Skin of body (tissue), 2 donors: ENCODE data around the gene PRKD2. TPM values are rescaled to one million over a fixed set of nuclear protein-coding genes. Genes with fewer than 3 reads are reported as not detected.
"Not testable (repeated sequence)": the region's sequence is repeated elsewhere in the genome, so short reads cannot be mapped to it uniquely, and the experiment has no call there.

Source experiments
- DNase-seq: peaks from one replicate; lab custom pipeline; 2025; lab: John Stamatoyannopoulos, UW
- total RNA-seq: library from RNA; depleted of rRNA; stranded (reverse); fragments of >200 nt; gene quantifications from one replicate; pipeline ENCODE4 v1.2.3, GENCODE V29; 2014

Gene PRKD2
- total RNA-seq, result 26.2 TPM

GRCh38 chr19:46717034-46717715, at the start of gene PRKD2:
Gene PRKD2, minus strand, starts transcription at chr19:46717114. Its CDS starts 744 bp downstream, at chr19:46716370.
- DNase-seq, result peak; percentile 82

GRCh38 chr19:46764817-46765291, 47.9 kb upstream of the PRKD2 start:
- no peak for DNase-seq

GRCh38 chr19:46762245-46762890, 45.5 kb upstream of the PRKD2 start:
- DNase-seq, result no peak

GRCh38 chr19:46761418-46761831, 44.5 kb upstream of the PRKD2 start:
- DNase-seq, result peak; percentile 75

- DNase-seq, result not testable (repeated sequence)
Observed at GRCh38 chr19:46760897-46761296, 44.0 kb upstream of the PRKD2 start.

GRCh38 chr19:46760363-46760762, 43.4 kb upstream of the PRKD2 start:
- DNase-seq, result no peak

- DNase-seq, result peak; percentile 64
Observed at GRCh38 chr19:46759817-46760333, 43.0 kb upstream of the PRKD2 start.

- no peak for DNase-seq
Observed at GRCh38 chr19:46759206-46759605, 42.3 kb upstream of the PRKD2 start.

- DNase-seq, result no peak
Observed at GRCh38 chr19:46756544-46756888, 39.6 kb upstream of the PRKD2 start.

- DNase-seq, result no peak
Observed at GRCh38 chr19:46755853-46756543, 39.1 kb upstream of the PRKD2 start.

- DNase-seq, result no peak
Observed at GRCh38 chr19:46755077-46755852, 38.4 kb upstream of the PRKD2 start.

- DNase-seq, result no peak
Observed at GRCh38 chr19:46753420-46754155, 36.7 kb upstream of the PRKD2 start.

- DNase-seq, result no peak
Observed at GRCh38 chr19:46748325-46749109, 31.6 kb upstream of the PRKD2 start.

- peak; percentile 16 for DNase-seq
Observed at GRCh38 chr19:46746281-46747057, 29.6 kb upstream of the PRKD2 start, which contains the start of gene STRN4. Gene STRN4, minus strand, starts transcription at chr19:46746450. Its CDS starts 20 bp downstream, at chr19:46746430.

GRCh38 chr19:46745521-46746280, 28.8 kb upstream of the PRKD2 start, which contains the start of gene FKRP:
Gene FKRP, plus strand, starts transcription at chr19:46746057. Its CDS starts 9,394 bp downstream, at chr19:46755451.
- no peak for DNase-seq

GRCh38 chr19:46745030-46745429, 28.1 kb upstream of the PRKD2 start:
- DNase-seq, result no peak

- no peak for DNase-seq
Observed at GRCh38 chr19:46744005-46744691, 27.2 kb upstream of the PRKD2 start.
